Dermis blood vessel endothelial cell (primary cell): Measurements from ENCODE around the gene YIPF4. TPM values are rescaled to one million over a fixed set of nuclear protein-coding genes. Genes with fewer than 3 reads are reported as not detected.
A peak's percentile ranks its signal among the peaks of the same experiment; 100 is the strongest.
"Not testable (repeated sequence)": the region's sequence is repeated elsewhere in the genome, so short reads cannot be mapped to it uniquely, and the experiment has no call there.

ENCODE experiments used
- DNase-seq: peaks from one replicate; pipeline ENCODE4 v3.0.0; 2010
- total RNA-seq: library from RNA; depleted of rRNA; stranded (reverse); fragments of >200 nt; gene quantifications from 2 replicates; pipeline ENCODE4 v1.2.3, GENCODE V29; 2014

YIPF4 gene
- 26.4 and 34.5 TPM in 2 replicates for total RNA-seq

- DNase-seq = peak; percentile 95
These were observed at the start of gene YIPF4 for GRCh38 chr2:32277674-32278477. Gene YIPF4, plus strand, starts transcription at chr2:32277904. Its CDS starts 252 bp downstream, at chr2:32278156.

- no peak for DNase-seq
These were observed 49.5 kb upstream of the YIPF4 start for GRCh38 chr2:32228181-32228580.

GRCh38 chr2:32229635-32230034 lies 48.1 kb upstream of the YIPF4 start:
- DNase-seq = no peak

- DNase-seq = no peak
These were observed 45.7 kb upstream of the YIPF4 start for GRCh38 chr2:32231959-32232358.

- no peak for DNase-seq
These were observed 42.4 kb upstream of the YIPF4 start for GRCh38 chr2:32235315-32235714.

GRCh38 chr2:32237488-32237887 lies 40.2 kb upstream of the YIPF4 start:
- DNase-seq = no peak

GRCh38 chr2:32237996-32238395 lies 39.7 kb upstream of the YIPF4 start:
- no peak for DNase-seq

GRCh38 chr2:32242331-32242730 lies 35.4 kb upstream of the YIPF4 start:
- no peak for DNase-seq

- DNase-seq = no peak
These were observed 30.8 kb upstream of the YIPF4 start for GRCh38 chr2:32246911-32247310.

- no peak for DNase-seq
These were observed 29.4 kb upstream of the YIPF4 start for GRCh38 chr2:32248299-32248698.

- no peak for DNase-seq
These were observed 27.9 kb upstream of the YIPF4 start for GRCh38 chr2:32249731-32250236.

GRCh38 chr2:32250290-32250689 lies 27.4 kb upstream of the YIPF4 start:
- DNase-seq = no peak

GRCh38 chr2:32258242-32258641 lies 19.5 kb upstream of the YIPF4 start:
- DNase-seq = no peak

GRCh38 chr2:32260376-32260775 lies 17.3 kb upstream of the YIPF4 start:
- no peak for DNase-seq

- no peak for DNase-seq
These were observed 15.6 kb upstream of the YIPF4 start for GRCh38 chr2:32262105-32262504.

GRCh38 chr2:32264422-32265105 lies 13.1 kb upstream of the YIPF4 start, which contains the start of gene NLRC4:
Gene NLRC4, minus strand, starts transcription at chr2:32264886. Its CDS starts 8,111 bp downstream, at chr2:32256775.
- no peak for DNase-seq

GRCh38 chr2:32271063-32271462 lies 6.6 kb upstream of the YIPF4 start:
- no peak for DNase-seq

GRCh38 chr2:32272279-32272678 lies 5.4 kb upstream of the YIPF4 start:
- no peak for DNase-seq

GRCh38 chr2:32274289-32274688 lies 3.4 kb upstream of the YIPF4 start:
- DNase-seq = no peak

GRCh38 chr2:32275790-32276189 lies 1.9 kb upstream of the YIPF4 start:
- DNase-seq = not testable (repeated sequence)

- no peak for DNase-seq
These were observed 386 bp upstream of the YIPF4 start for GRCh38 chr2:32277363-32277673.

GRCh38 chr2:32278478-32278853 lies 762 bp downstream of the YIPF4 start:
- no peak for DNase-seq

- DNase-seq = peak; percentile 84
These were observed 6.6 kb downstream of the YIPF4 start for GRCh38 chr2:32284321-32284720.
